Lung (tissue), 12 donors: Measurements from ENCODE around the gene KIRREL2. TPM values are rescaled to one million over a fixed set of nuclear protein-coding genes. Genes with fewer than 3 reads are reported as not detected.

Experiments used
- ATAC-seq: fragments of 200-7000 bp; cut with Tn5 transposase; one replicate; pipeline ENCODE4 v1.9.1; 2020; ENCODE audit warnings: moderate number of reproducible peaks; ENCODE audit not compliant: insufficient read depth, low FRiP score
- DNase-seq, 3 donors: peaks; one replicate each; pipeline ENCODE4 v3.0.0-alpha.2; 2013 to 2017
- H3K27ac ChIP-seq, 2 donors: one replicate each; pipeline ENCODE4 v1.5.1; 2013; ENCODE audit warnings: mild to moderate bottlenecking in 2 of 2, moderate library complexity in 2 of 2, control low read depth in 1 of 2, inconsistent platforms in 1 of 2, low read depth in 1 of 2, low read length in 1 of 2
- H3K27me3 ChIP-seq, 3 donors: one replicate each; pipeline ENCODE4 v1.5.1; 2013; ENCODE audit warnings: low read length in 2 of 3; ENCODE audit not compliant: control insufficient read depth in 3 of 3, insufficient read depth in 3 of 3
- H3K36me3 ChIP-seq, 4 donors: one replicate each; pipeline ENCODE4 v1.5.1; 2013; ENCODE audit warnings: low read length in 4 of 4, mild to moderate bottlenecking in 1 of 4, moderate library complexity in 1 of 4; ENCODE audit not compliant: control insufficient read depth in 4 of 4, insufficient read depth in 4 of 4
- H3K4me1 ChIP-seq, 5 donors: one replicate each; pipeline ENCODE4 v1.5.1; 2013; ENCODE audit warnings: low read length in 5 of 5, mild to moderate bottlenecking in 2 of 5, moderate library complexity in 1 of 5; ENCODE audit not compliant: control insufficient read depth in 5 of 5, insufficient read depth in 5 of 5
- H3K4me3 ChIP-seq: one replicate; pipeline ENCODE4 v1.5.1; 2013; ENCODE audit warnings: mild to moderate bottlenecking, control low read depth, moderate library complexity
- H3K9ac ChIP-seq, 2 donors: one replicate each; pipeline ENCODE4 v1.5.1; 2013; ENCODE audit warnings: low read length in 2 of 2, control low read depth in 1 of 2; ENCODE audit not compliant: insufficient read depth in 1 of 2
- H3K9me3 ChIP-seq, 4 donors: one replicate each; pipeline ENCODE4 v1.5.1; 2013; ENCODE audit warnings: low read length in 3 of 4, mild to moderate bottlenecking in 1 of 4, moderate library complexity in 1 of 4; ENCODE audit not compliant: control insufficient read depth in 4 of 4, insufficient read depth in 3 of 4
- WGBS, 2 donors: extraction: QIAGEN DNeasy Blood & Tissue Kit; methylation state at CpG; one replicate each; pipeline ENCODE4 v1.1.7; 2013; 5-methylcytosine and 5-hydroxymethylcytosine counted together
- polyA plus RNA-seq, 2 donors: library from polyadenylated mRNA; stranded (reverse); fragments of 200-250 nt; gene quantifications; one replicate each; pipeline ENCODE4 v1.2.1, GENCODE V29; 2013
- total RNA-seq, 2 donors: library from RNA; depleted of rRNA in 1 of 2; stranded (reverse); fragments of >200 nt in 1 of 2; gene quantifications; one replicate each; pipeline ENCODE4 v1.2.1, GENCODE V29; 2014 to 2021
- TF ChIP-seq, protein P1 (sequence below): IDR thresholded peaks from 2 replicates; pipeline ENCODE4 v1.5.1; 2012; ENCODE audit warnings: mild to moderate bottlenecking; ENCODE audit errors: control extremely low read depth, extremely low read depth
- donor health status: control.
- donor health status: control.
- donor health status: Bipolar disorder and iron deficiency.
- donor health status: healthy.
- donor health status: DM: yes; HTN: yes; CAD: no.

The KIRREL2 gene
- total and polyA plus RNA-seq, 4 donors = 0.04 to 1.2 (median 0.10) TPM; not detected in 1

DNA sequence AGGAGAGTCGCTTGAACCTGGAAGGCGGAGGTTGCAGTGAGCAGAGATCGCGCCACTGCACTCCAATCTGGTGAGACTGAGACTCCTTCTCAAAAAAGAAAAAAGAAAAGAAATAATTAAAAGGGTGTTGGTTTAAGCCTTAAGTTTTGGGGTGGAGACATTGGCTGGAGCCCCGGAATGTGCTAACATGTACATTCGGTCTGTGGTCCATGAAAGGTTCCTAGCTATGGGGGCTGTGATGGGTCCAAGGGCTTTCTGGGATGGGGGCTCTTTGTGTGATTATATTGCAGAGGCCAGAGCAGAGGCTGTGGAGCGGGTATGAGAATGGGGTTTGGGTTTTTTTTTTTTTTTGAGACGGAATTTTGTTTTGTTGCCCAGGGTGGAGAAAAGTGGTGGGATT is 29.2 kb downstream of the KIRREL2 start:
- no peak for ATAC-seq
- no peak for DNase-seq

DNA sequence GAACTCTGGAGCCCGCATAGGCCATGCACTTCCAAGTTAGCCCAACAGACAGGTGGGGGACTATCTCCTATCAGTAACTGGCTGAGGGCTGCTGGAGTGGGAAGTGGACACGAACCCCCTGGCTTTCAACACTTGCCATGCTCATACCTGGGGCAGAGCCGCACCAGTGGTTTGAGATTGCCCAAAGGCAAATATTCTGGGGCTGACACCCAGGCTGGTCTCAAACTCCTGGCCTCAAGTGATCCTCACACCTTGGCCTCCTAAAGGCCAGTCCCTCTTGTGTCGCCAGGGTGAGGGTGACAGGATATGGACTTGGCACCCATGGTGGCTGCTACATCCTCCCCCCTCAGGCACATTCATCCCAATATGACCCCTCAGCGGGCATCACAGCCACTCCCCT is 30.5 kb downstream of the KIRREL2 start:
- WGBS, 2 donors = 92 to 94% methylated on average over 5 of the region's 5 CpGs
- DNase-seq (no peak), ATAC-seq (no peak)
- Histone ChIP-seq H3K27me3 (no peaks in the 10 kb centered on the region), H3K4me1 (no peaks in the 10 kb centered on the region), H3K27ac (no peak overlapping the region), H3K9me3 (no peaks in the 10 kb centered on the region), H3K4me3 (no peak overlapping the region), H3K36me3 (peaks cover 0 to 30% (median 7%) of the 10 kb centered on the region in 4 donors), H3K9ac (no peak overlapping the region)
- TF ChIP-seq, protein P1, sequence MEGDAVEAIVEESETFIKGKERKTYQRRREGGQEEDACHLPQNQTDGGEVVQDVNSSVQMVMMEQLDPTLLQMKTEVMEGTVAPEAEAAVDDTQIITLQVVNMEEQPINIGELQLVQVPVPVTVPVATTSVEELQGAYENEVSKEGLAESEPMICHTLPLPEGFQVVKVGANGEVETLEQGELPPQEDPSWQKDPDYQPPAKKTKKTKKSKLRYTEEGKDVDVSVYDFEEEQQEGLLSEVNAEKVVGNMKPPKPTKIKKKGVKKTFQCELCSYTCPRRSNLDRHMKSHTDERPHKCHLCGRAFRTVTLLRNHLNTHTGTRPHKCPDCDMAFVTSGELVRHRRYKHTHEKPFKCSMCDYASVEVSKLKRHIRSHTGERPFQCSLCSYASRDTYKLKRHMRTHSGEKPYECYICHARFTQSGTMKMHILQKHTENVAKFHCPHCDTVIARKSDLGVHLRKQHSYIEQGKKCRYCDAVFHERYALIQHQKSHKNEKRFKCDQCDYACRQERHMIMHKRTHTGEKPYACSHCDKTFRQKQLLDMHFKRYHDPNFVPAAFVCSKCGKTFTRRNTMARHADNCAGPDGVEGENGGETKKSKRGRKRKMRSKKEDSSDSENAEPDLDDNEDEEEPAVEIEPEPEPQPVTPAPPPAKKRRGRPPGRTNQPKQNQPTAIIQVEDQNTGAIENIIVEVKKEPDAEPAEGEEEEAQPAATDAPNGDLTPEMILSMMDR = no peak

More for the DNA sequence above, 29.2 kb downstream of the KIRREL2 start:
- Histone ChIP-seq H3K9ac (no peak overlapping the region), H3K27ac (no peak overlapping the region), H3K27me3 (no peaks in the 10 kb centered on the region), H3K4me3 (no peak overlapping the region), H3K4me1 (no peaks in the 10 kb centered on the region), H3K36me3 (peaks cover 0 to 30% (median 7%) of the 10 kb centered on the region in 4 donors), H3K9me3 (no peaks in the 10 kb centered on the region)
- 91 to 96% methylated on average over 7 to 8 of the region's 8 CpGs for WGBS, 2 donors
- TF ChIP-seq, protein P1 = no peak

DNA sequence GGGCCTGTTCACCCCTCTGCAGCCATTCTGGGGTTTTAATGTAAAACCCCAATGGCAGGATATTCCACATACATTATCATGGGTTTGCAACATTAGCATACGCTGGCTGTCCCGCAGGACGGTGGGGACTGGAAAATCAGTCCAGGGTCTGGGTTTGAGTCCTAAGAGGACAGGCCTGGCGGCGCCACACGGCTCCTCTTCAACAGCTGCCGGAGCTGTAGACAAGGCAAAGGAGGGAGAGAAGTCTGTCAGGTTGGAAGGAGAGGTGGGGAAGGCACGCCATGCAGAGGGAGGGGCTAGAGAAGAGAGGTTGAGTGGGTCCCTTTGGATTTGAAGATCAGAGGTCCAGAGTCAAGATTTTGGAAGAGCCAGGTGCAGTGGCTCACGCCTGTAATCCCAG is 31.7 kb downstream of the KIRREL2 start:
- H3K4me1 ChIP-seq = no peaks in the 10 kb centered on the region
- H3K27me3 ChIP-seq = no peaks in the 10 kb centered on the region
- DNase-seq = no peak
- 96% methylated on average over 9 of the region's 9 CpGs for WGBS, 2 donors
- TF ChIP-seq, protein P1 = no peak
- H3K9ac ChIP-seq = no peak overlapping the region
- no peaks in the 10 kb centered on the region for H3K9me3 ChIP-seq
- H3K36me3 ChIP-seq = peaks cover 0 to 32% (median 7%) of the 10 kb centered on the region in 4 donors
- no peak overlapping the region for H3K4me3 ChIP-seq
- ATAC-seq = no peak
- H3K27ac ChIP-seq = no peak overlapping the region
